ENCODE data around the gene TMPRSS7. TPM values are rescaled to one million over a fixed set of nuclear protein-coding genes. Genes with fewer than 3 reads are reported as not detected.
A peak's percentile ranks its signal among the peaks of the same experiment; 100 is the strongest.

The TMPRSS7 gene
- polyA plus RNA-seq, 3 donors: not detected

- Histone ChIP-seq H3K27me3 (ENCODE audit: control insufficient read depth in 2 of 2, insufficient read depth in 2 of 2, low read length in 2 of 2) (peaks cover 30 to 33% of the 10 kb centered on the region in 2 donors), H3K4me3 (replicated peaks in 1 of 3; ENCODE audit: low read depth in 2 of 3, low read length in 3 of 3) (peak within 1 kb of the TSS in 1 of 3 experiments; percentile 56), H3K4me2 (replicated peaks; ENCODE audit: extremely low read depth, low read length, poor library complexity, severe bottlenecking) (peak within 1 kb of the TSS; percentile 60), H3K9ac (ENCODE audit: insufficient read depth, low read length, poor library complexity, severe bottlenecking) (peak within 1 kb of the TSS; percentile 19), H3K27ac (ENCODE audit: low read depth in 1 of 2, low read length in 2 of 2) (no peak within 1 kb of the TSS), H4K20me1 (ENCODE audit: insufficient read depth, low read length) (no peaks in the 10 kb centered on the region), H3K9me3 (replicated peaks in 1 of 2; ENCODE audit: control insufficient read depth in 1 of 2, insufficient read depth in 1 of 2, low read length in 2 of 2) (peaks cover 0 to 5% of the 10 kb centered on the region in 2 donors), H2AFZ (ENCODE audit: insufficient read depth, low read depth, low read length, poor library complexity, severe bottlenecking) (peak within 1 kb of the TSS; percentile 38), H3K36me3 (replicated peaks in 1 of 2; ENCODE audit: control insufficient read depth in 1 of 2, insufficient read depth in 2 of 2, low read length in 2 of 2) (peaks cover under 1 to 1% of the 10 kb centered on the region in 2 donors), H3K4me1 (ENCODE audit: control insufficient read depth in 1 of 2, insufficient read depth in 2 of 2, low read length in 2 of 2) (peaks cover 11 to 12% of the 10 kb centered on the region in 2 donors), H3K79me2 (ENCODE audit: insufficient read depth, low read length) (no peaks in the 10 kb centered on the region)
- Mint-ChIP-seq H3K9me3 (peaks cover 0 to 3% (median 2%) of the 10 kb centered on the region in 7 donors), H3K27me3 (ENCODE audit: low read depth in 3 of 3) (peaks cover 35 to 55% (median 42%) of the 10 kb centered on the region in 3 donors), H3K4me1 (peaks cover 20% of the 10 kb centered on the region), H3K36me3 (peaks cover 0 to under 1% of the 10 kb centered on the region in 2 donors), H3K27ac (no peak within 1 kb of the TSS), H3K4me3 (peak within 1 kb of the TSS; percentile 66 to 92)
- no peak for TF ChIP-seq CTCF (IDR thresholded peaks at IDR 0.05)
- intact Hi-C loops (cut with micrococcal nuclease): no loop called here
- 2% methylated on average over 19 of the region's 30 CpGs for WGBS (ENCODE audit: insufficient coverage)
- no peak for DNase-seq
Measured at GRCh38 chr3:111998636-111999483, 35.7 kb upstream of the TMPRSS7 start, which contains the start of gene TAGLN3. TAGLN3 (plus strand) TSS chr3:111998922; CDS start chr3:111999423, 501 bp downstream.

- Histone ChIP-seq H3K4me2 (replicated peaks; ENCODE audit: extremely low read depth, low read length, poor library complexity, severe bottlenecking) (peak overlapping the region; percentile 60), H2AFZ (ENCODE audit: insufficient read depth, low read depth, low read length, poor library complexity, severe bottlenecking) (peak overlapping the region; percentile 38), H3K9ac (ENCODE audit: insufficient read depth, low read length, poor library complexity, severe bottlenecking) (peak overlapping the region; percentile 19), H4K20me1 (ENCODE audit: insufficient read depth, low read length) (no peaks in the 10 kb centered on the region), H3K4me1 (ENCODE audit: control insufficient read depth in 1 of 2, insufficient read depth in 2 of 2, low read length in 2 of 2) (peaks cover 11 to 12% of the 10 kb centered on the region in 2 donors), H3K9me3 (replicated peaks in 1 of 2; ENCODE audit: control insufficient read depth in 1 of 2, insufficient read depth in 1 of 2, low read length in 2 of 2) (peaks cover 0 to 5% of the 10 kb centered on the region in 2 donors), H3K27me3 (ENCODE audit: control insufficient read depth in 2 of 2, insufficient read depth in 2 of 2, low read length in 2 of 2) (peaks cover 30 to 33% of the 10 kb centered on the region in 2 donors), H3K27ac (ENCODE audit: low read depth in 1 of 2, low read length in 2 of 2) (no peak overlapping the region), H3K36me3 (replicated peaks in 1 of 2; ENCODE audit: control insufficient read depth in 1 of 2, insufficient read depth in 2 of 2, low read length in 2 of 2) (no peaks in the 10 kb centered on the region), H3K79me2 (ENCODE audit: insufficient read depth, low read length) (no peaks in the 10 kb centered on the region), H3K4me3 (replicated peaks in 1 of 3; ENCODE audit: low read depth in 2 of 3, low read length in 3 of 3) (peak overlapping the region in 1 of 3 experiments; percentile 56)
- DNase-seq: no peak
- Mint-ChIP-seq H3K4me3 (peak overlapping the region; percentile 66 to 92), H3K27me3 (ENCODE audit: low read depth in 3 of 3) (peaks cover 35 to 55% (median 44%) of the 10 kb centered on the region in 3 donors), H3K9me3 (peaks cover 0 to 3% (median 2%) of the 10 kb centered on the region in 7 donors), H3K27ac (no peak overlapping the region), H3K4me1 (peaks cover 20% of the 10 kb centered on the region), H3K36me3 (no peaks in the 10 kb centered on the region)
- intact Hi-C loops (cut with micrococcal nuclease): no loop called here
- 13% methylated on average over 12 of the region's 19 CpGs for WGBS (ENCODE audit: insufficient coverage)
- no peak for TF ChIP-seq CTCF (IDR thresholded peaks at IDR 0.05)
Measured at GRCh38 chr3:111999484-112000324, 34.8 kb upstream of the TMPRSS7 start.

Measured in CD14-positive monocyte (primary cell).